GM23248 (cell line): ENCODE data around the gene ULK4.

Experiments
- EZH2 ChIP-seq: fragments of 200-600 bp; sonication (generic); IDR thresholded peaks from 2 replicates; pipeline ENCODE4 v1.6.1; 2018; ENCODE audit warnings: antibody characterized with exemption, mild to moderate bottlenecking; ENCODE audit not compliant: insufficient read depth, poor library complexity, severe bottlenecking
- EZH2phosphoT487 ChIP-seq: fragments of 200-600 bp; sonication (generic); IDR thresholded peaks from 2 replicates; pipeline ENCODE4 v1.6.1; 2018; ENCODE audit warnings: antibody characterized with exemption, moderate library complexity, mild to moderate bottlenecking, low read depth; ENCODE audit not compliant: insufficient read depth

GRCh38 chr3:41581700-41582099 lies 380.2 kb downstream of the ULK4 start:
- no peak for TF ChIP-seq EZH2phosphoT487
- no peak for TF ChIP-seq EZH2
